C4-2B (cell line): ENCODE measurements around the gene NUFIP1.

Source experiments
- ZFX ChIP-seq: fragments of 450-650 bp; IDR thresholded peaks from 2 replicates; pipeline ENCODE4 v1.6.1; 2017
- TF ChIP-seq, protein P1 (sequence below): fragments of 450-650 bp; conservative IDR thresholded peaks from 2 replicates; pipeline ENCODE4 v1.5.1; 2017; ENCODE audit warnings: mild to moderate bottlenecking

DNA sequence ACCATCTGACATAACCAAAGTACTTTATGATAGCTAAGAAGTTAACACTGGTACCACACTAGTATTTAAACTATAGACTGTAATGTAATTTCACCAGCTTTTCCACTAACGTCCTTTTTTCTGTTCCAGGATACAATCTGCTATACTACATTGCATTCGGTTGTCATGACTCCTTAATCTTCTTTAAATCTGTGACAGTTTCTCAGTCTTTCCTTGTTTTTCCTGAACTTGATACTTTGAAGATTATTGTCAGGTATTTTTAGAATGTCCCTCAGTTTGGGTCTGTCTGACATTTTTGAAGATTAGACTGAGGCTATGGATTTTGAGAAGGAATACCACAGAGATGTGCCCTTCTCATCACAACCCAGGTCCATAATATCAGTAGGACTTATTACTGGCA lies 36.6 kb downstream of the NUFIP1 start:
- TF ChIP-seq, protein P1, sequence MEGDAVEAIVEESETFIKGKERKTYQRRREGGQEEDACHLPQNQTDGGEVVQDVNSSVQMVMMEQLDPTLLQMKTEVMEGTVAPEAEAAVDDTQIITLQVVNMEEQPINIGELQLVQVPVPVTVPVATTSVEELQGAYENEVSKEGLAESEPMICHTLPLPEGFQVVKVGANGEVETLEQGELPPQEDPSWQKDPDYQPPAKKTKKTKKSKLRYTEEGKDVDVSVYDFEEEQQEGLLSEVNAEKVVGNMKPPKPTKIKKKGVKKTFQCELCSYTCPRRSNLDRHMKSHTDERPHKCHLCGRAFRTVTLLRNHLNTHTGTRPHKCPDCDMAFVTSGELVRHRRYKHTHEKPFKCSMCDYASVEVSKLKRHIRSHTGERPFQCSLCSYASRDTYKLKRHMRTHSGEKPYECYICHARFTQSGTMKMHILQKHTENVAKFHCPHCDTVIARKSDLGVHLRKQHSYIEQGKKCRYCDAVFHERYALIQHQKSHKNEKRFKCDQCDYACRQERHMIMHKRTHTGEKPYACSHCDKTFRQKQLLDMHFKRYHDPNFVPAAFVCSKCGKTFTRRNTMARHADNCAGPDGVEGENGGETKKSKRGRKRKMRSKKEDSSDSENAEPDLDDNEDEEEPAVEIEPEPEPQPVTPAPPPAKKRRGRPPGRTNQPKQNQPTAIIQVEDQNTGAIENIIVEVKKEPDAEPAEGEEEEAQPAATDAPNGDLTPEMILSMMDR, result no peak
- no peak for TF ChIP-seq ZFX
